Peyer's patch (tissue), 4 donors: ENCODE results near the gene ARHGAP15. TPM values are rescaled to one million over a fixed set of nuclear protein-coding genes. Genes with fewer than 3 reads are reported as not detected.

Source experiments
- DNase-seq, 3 donors: peaks; one replicate each; pipeline ENCODE4 v3.0.0-alpha.2; 2017 to 2019
- H3K27ac ChIP-seq, 4 donors: fragments of 200-600 bp; sonication (generic); one replicate each; pipeline ENCODE4 v1.5.1; 2016 to 2019
- H3K27me3 ChIP-seq, 2 donors: fragments of 200-600 bp; sonication (generic); one replicate each; pipeline ENCODE4 v1.5.1; 2019
- H3K36me3 ChIP-seq, 3 donors: fragments of 200-600 bp; sonication (generic); one replicate each; pipeline ENCODE4 v1.5.1; 2016 to 2019
- H3K4me1 ChIP-seq, 4 donors: fragments of 200-600 bp; sonication (generic); one replicate each; pipeline ENCODE4 v1.5.1; 2016 to 2019
- H3K4me3 ChIP-seq, 4 donors: fragments of 200-600 bp; sonication (generic); 1 replicate in 3 of 4; 2 replicates in 1 of 4; pipeline ENCODE4 v1.5.1; 2016 to 2019; ENCODE audit warnings: mild to moderate bottlenecking in 1 of 4
- H3K9me3 ChIP-seq, 4 donors: fragments of 200-600 bp; sonication (generic); one replicate each; pipeline ENCODE4 v1.5.1; 2016 to 2019; ENCODE audit warnings: mild to moderate bottlenecking in 1 of 4
- POLR2A ChIP-seq, 2 donors: fragments of 450-650 bp; IDR thresholded peaks; one replicate each; pipeline ENCODE4 v1.5.1; 2017; ENCODE audit warnings: antibody characterized with exemption in 2 of 2, mild to moderate bottlenecking in 2 of 2, moderate library complexity in 2 of 2
- total RNA-seq, 4 donors: library from RNA; depleted of rRNA; stranded (reverse); fragments of >200 nt; gene quantifications; one replicate each; pipeline ENCODE4 v1.1.0, GENCODE V29; 2016
- TF ChIP-seq, protein P1 (sequence below), 6 experiments: fragments of 450-650 bp in 4 of 6; fragments of 200-600 bp in 2 of 6; sonication (generic) in 1 of 6; IDR thresholded peaks; one replicate each; pipeline ENCODE4 v1.5.1; 2017 to 2019; ENCODE audit warnings: antibody characterized with exemption in 6 of 6, mild to moderate bottlenecking in 3 of 6, moderate library complexity in 1 of 6

Gene ARHGAP15
- total RNA-seq, 4 donors from 2014 or later, result 6.7 to 203 (median 12.5) TPM

GRCh38 chr2:143758629-143759330, 629.6 kb downstream of the ARHGAP15 start:
- Histone ChIP-seq H3K27me3 (no peaks in the 10 kb centered on the region), H3K27ac (no peak overlapping the region), H3K4me1 (no peaks in the 10 kb centered on the region), H3K4me3 (no peak overlapping the region), H3K36me3 (no peaks in the 10 kb centered on the region), H3K9me3 (no peaks in the 10 kb centered on the region)
- TF ChIP-seq POLR2A (IDR thresholded peaks at IDR 0.05), result no peak
- TF ChIP-seq, protein P1, sequence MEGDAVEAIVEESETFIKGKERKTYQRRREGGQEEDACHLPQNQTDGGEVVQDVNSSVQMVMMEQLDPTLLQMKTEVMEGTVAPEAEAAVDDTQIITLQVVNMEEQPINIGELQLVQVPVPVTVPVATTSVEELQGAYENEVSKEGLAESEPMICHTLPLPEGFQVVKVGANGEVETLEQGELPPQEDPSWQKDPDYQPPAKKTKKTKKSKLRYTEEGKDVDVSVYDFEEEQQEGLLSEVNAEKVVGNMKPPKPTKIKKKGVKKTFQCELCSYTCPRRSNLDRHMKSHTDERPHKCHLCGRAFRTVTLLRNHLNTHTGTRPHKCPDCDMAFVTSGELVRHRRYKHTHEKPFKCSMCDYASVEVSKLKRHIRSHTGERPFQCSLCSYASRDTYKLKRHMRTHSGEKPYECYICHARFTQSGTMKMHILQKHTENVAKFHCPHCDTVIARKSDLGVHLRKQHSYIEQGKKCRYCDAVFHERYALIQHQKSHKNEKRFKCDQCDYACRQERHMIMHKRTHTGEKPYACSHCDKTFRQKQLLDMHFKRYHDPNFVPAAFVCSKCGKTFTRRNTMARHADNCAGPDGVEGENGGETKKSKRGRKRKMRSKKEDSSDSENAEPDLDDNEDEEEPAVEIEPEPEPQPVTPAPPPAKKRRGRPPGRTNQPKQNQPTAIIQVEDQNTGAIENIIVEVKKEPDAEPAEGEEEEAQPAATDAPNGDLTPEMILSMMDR (IDR thresholded peaks at IDR 0.05), result no peak
- DNase-seq, result no peak

DNA sequence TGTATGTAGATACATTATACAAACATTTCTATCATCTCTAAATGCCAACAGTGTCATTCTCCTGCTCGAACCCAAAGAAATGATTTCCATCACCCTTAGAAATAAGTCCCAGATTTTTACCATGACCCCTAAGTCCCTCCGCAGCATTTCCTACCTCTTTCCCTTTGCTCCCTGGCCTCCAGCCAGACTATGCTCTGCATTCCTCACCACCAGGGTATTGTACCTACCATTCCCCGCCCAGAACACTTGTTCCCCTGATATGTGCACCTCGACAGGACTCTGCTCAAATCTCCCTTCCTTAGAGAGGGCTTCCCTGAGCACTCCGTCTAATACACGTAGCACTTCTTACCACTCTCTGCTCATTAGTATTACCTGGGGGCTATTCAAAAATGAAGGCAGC, 630.2 kb downstream of the ARHGAP15 start:
- H3K9me3 ChIP-seq, result no peaks in the 10 kb centered on the region
- no peak overlapping the region for H3K27ac ChIP-seq
- no peak for DNase-seq
- no peaks in the 10 kb centered on the region for H3K4me1 ChIP-seq
- no peak overlapping the region for H3K4me3 ChIP-seq
- no peaks in the 10 kb centered on the region for H3K27me3 ChIP-seq
- H3K36me3 ChIP-seq, result no peaks in the 10 kb centered on the region
- TF ChIP-seq, protein P1 (IDR thresholded peaks at IDR 0.05), result no peak
- TF ChIP-seq POLR2A (IDR thresholded peaks at IDR 0.05), result no peak

GRCh38 chr2:143762176-143762928, 633.1 kb downstream of the ARHGAP15 start:
- no peaks in the 10 kb centered on the region for H3K9me3 ChIP-seq
- H3K27me3 ChIP-seq, result no peaks in the 10 kb centered on the region
- no peak overlapping the region for H3K4me3 ChIP-seq
- no peak for TF ChIP-seq POLR2A (IDR thresholded peaks at IDR 0.05)
- TF ChIP-seq, protein P1 (IDR thresholded peaks at IDR 0.05), result no peak
- DNase-seq, result no peak
- no peaks in the 10 kb centered on the region for H3K4me1 ChIP-seq
- H3K36me3 ChIP-seq, result no peaks in the 10 kb centered on the region
- H3K27ac ChIP-seq, result no peak overlapping the region

DNA sequence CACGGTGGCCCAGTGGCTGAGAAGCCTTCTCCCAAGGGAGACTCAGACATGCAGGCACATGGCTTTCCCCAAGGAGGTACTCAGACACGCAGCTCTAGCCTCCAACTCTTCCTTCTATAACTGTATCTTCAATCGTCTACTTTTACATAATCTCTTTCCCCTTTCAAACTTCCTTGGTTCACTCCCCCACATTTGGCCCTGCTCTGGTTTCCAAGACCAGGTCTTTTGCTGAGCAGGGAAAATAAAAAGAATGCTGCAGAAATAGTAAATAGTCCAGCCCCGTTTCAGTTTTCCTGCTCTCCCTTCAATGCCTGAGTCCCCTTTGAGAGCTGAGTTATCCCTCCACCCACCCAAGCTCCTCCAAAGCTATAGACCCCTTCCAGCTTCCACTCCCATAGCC, 635.0 kb downstream of the ARHGAP15 start:
- no peak overlapping the region for H3K4me3 ChIP-seq
- TF ChIP-seq, protein P1 (IDR thresholded peaks at IDR 0.05), result no peak
- TF ChIP-seq POLR2A (IDR thresholded peaks at IDR 0.05), result no peak
- no peaks in the 10 kb centered on the region for H3K36me3 ChIP-seq
- DNase-seq, result no peak
- no peak overlapping the region for H3K27ac ChIP-seq
- no peaks in the 10 kb centered on the region for H3K27me3 ChIP-seq
- no peaks in the 10 kb centered on the region for H3K9me3 ChIP-seq
- no peaks in the 10 kb centered on the region for H3K4me1 ChIP-seq

GRCh38 chr2:143764706-143765105, 635.5 kb downstream of the ARHGAP15 start:
- Histone ChIP-seq H3K4me3 (no peak overlapping the region), H3K27me3 (no peaks in the 10 kb centered on the region), H3K36me3 (no peaks in the 10 kb centered on the region), H3K27ac (no peak overlapping the region), H3K9me3 (no peaks in the 10 kb centered on the region), H3K4me1 (no peaks in the 10 kb centered on the region)
- DNase-seq, result no peak
- TF ChIP-seq, protein P1 (IDR thresholded peaks at IDR 0.05), result no peak
- no peak for TF ChIP-seq POLR2A (IDR thresholded peaks at IDR 0.05)
